NCI-H146 treated with DMSO at 0.1 percent for 48 hours (cell line): ENCODE results near the gene TMEM40.
A peak's percentile ranks its signal among the peaks of the same experiment; 100 is the strongest.
"Not testable (repeated sequence)": the region's sequence is repeated elsewhere in the genome, so short reads cannot be mapped to it uniquely, and the experiment has no call there.

Source experiments
- DNase-seq: peaks from one replicate; lab custom pipeline; 2025; ENCODE audit not compliant: unreplicated experiment; lab: John Stamatoyannopoulos, UW

Gene TMEM40

GRCh38 chr3:12719984-12720898 lies 38.8 kb downstream of the TMEM40 start:
- peak; percentile 47 for DNase-seq

DNA sequence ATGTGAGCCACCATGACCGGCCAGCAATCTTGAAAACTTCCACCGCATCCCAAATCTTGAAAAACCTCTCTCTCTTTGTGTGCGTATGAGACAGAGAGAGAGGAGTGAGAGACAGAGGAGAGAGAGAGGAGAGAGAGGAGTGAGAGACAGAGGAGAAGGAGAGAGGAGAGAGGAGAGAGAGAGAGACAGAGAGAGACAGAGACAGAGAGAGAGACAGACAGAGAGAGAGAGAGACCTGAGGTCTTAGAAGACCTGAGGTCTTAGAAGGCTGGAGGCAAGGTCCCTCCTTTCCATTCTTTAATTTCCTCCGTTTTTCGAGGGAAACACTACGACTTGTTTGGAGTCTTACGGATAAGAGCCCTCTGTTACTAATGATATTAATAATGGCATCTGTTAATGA lies 39.5 kb downstream of the TMEM40 start:
- DNase-seq, result no peak

- no peak for DNase-seq
Measured at GRCh38 chr3:12716605-12717151, 42.4 kb downstream of the TMEM40 start.

DNA sequence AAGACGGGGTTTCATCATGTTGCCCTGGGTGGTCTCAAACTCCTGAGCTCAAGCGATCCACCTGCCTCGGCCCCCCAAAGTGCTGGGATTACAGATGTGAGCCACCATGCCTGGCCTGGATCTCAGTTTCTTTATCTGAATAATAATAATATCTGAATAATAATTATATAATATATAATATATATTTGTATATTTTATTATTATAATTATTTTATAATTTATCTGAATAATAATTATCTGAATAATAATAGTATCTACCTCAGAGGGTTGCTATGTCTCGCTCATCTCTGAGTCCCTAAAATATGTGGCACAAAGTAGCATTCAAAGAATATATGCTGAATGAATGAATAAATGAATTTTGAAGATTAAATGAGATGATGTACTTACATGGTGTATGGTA lies 44.8 kb downstream of the TMEM40 start:
- DNase-seq, result no peak

- no peak for DNase-seq
Measured at GRCh38 chr3:12710062-12710461, 49.0 kb downstream of the TMEM40 start.

DNA sequence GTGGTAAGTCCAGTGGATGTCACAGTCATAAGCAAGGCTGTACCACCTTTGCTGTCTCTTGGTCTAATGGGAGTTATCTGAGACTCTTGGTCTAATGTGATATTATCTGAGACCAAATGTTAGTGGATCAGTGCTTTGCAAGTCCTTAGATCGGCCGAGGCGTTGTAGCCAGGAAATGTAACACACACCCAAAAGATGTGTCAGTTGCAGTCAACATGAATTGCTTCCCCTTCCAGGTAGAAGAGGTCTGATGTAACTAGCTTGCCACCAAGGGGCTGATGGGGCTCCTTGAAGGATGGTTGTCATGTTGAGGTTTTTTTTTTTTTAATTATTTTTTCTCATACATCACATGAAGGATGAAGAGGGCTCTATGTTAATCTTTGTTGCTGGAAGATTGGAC lies 49.7 kb downstream of the TMEM40 start:
- no peak for DNase-seq

- DNase-seq, result no peak
Measured at GRCh38 chr3:12708584-12709192, 50.4 kb downstream of the TMEM40 start.

DNA sequence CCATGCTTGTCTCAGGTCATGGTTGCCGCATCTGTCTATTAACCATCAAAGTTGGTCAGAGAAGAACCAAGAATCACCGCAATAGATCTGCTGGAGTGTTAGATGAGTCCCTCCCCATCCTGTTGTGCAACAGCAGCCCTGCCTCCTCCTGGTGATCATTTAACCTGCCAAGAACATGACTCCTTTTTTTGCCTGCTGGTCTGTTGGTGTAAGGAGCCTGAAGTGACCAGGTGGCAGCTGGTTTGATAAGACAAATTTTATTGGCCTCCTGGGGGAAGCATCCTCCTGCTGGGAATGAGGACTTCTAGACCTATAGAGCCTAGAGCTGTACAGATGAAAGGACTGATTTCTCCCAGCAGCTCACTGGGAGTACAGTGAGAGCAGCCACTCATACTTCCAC lies 51.6 kb downstream of the TMEM40 start:
- peak; percentile 29 for DNase-seq

DNA sequence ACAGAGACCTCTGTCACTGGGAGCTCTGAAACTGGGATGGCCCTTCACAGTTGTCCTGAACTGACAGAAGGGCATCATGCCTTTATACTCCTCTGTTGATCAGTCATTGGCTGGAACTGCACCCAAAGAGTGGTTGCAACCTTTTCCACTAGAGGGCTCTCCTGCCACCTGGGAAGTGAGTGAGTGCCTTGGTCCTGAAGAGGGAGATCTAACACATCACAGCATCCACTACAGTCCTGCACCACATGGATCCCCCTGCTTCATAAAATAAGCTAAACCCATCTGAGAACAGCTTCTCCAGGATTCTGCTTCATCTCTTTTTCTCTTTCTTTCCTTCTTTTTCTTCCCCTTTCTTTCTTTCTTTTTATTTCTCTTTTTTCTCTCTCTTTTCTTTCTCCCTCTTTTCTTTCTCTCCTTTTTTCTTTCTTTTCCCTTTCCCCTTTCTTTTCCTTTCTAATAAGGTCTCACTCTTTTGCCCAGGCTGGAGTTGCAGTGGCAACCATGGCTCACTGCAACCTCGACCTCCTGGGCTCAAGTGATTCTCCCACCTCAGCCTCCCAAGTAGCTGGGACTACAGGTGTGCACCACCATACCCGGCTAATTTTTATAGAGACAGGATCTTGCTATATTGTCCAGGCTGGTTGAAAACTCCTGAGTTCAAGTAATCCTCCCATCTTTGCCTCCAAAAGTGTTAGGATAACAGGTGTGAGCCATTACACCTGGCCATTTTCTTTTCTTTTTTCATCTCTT lies 52.4 kb downstream of the TMEM40 start:
- DNase-seq, result peak; percentile 16

- DNase-seq, result no peak
Measured at GRCh38 chr3:12705981-12706380, 53.1 kb downstream of the TMEM40 start.

DNA sequence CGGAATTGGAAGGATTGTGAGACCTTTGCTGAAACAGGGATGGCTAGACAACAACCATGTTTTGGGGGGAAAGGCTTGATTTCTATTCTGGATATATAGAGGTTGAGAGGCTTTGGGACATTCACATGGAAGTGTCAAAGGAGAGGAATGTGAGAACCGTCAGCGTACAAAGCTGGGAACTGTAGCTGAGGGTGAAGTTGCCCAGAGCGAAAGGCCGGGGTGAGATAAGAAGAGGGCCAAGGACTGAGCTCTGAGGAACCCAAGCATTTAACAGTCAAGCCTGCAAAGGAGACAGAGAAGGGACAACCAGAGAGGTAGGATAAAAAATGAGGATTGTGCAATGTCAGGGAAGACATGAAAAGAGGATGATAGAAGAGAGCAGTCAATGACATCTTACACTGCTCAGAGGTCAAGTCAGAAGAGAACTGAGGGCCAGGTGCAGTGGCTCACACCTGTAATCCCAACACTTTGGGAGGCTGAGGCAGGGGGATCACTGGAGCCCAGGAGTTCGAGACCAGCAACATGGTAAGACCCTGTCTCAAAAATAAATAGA lies 53.6 kb downstream of the TMEM40 start:
- DNase-seq, result no peak

GRCh38 chr3:12702501-12702900 lies 56.6 kb downstream of the TMEM40 start:
- DNase-seq, result no peak

GRCh38 chr3:12701601-12702000 lies 57.5 kb downstream of the TMEM40 start:
- not testable (repeated sequence) for DNase-seq

DNA sequence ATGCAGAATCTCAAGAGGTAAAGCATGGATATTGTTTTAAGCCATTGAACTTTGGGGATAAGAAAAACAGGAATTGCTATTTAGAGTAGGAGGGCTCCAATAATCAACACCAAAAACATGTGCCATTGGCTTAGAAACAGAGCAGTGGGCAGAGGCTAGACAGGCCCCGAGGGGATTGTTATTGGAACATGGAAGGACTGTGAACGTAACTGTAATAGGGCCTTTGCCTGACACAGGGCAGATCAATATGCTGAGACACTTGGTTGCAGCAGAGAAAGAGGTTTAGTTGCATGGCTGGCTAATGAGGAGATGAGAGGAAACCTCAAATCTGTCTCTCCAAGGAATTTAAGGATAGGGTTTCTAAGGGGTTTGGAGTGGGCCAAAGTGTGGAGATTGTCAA lies 58.3 kb downstream of the TMEM40 start:
- DNase-seq, result no peak

DNA sequence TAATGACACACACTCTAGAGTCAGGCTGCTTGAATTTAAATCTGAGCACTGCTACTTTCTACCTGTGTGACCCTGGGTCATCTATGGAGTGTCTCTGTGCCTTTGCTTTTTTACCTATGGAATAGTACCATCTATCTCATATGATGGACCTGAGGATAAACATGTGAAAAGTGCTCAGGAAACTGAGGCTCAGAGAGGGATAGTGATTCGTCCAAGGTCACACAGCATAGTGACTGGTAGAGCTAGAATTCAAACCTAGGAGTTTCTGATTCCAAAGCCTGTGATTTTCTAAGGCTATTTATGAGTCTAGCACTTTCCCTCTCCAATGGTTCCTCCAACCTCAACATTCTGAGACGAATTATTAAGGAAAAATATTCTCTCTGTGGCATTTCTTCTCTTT lies 63.1 kb downstream of the TMEM40 start:
- no peak for DNase-seq

- no peak for DNase-seq
Measured at GRCh38 chr3:12695112-12695511, 63.9 kb downstream of the TMEM40 start.

DNA sequence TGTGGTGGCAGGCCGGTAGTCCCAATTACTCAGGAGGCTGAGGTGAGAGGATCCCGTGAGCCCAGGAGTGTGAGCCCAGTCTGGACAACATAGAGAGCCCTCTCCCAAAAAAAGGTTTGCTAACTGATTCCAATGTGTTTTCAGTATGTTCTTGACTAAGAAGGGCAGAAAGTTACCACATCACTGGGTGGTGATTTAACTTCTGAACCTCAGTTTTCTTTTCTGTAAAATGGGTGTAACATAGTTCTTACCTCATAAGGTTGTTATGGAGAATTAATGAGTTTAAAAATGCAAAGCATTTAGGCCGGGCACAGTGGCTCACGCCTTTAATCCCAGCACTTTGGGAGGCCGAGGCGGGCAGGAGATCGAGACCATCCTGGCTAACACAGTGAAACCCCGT lies 66.6 kb downstream of the TMEM40 start:
- no peak for DNase-seq

DNA sequence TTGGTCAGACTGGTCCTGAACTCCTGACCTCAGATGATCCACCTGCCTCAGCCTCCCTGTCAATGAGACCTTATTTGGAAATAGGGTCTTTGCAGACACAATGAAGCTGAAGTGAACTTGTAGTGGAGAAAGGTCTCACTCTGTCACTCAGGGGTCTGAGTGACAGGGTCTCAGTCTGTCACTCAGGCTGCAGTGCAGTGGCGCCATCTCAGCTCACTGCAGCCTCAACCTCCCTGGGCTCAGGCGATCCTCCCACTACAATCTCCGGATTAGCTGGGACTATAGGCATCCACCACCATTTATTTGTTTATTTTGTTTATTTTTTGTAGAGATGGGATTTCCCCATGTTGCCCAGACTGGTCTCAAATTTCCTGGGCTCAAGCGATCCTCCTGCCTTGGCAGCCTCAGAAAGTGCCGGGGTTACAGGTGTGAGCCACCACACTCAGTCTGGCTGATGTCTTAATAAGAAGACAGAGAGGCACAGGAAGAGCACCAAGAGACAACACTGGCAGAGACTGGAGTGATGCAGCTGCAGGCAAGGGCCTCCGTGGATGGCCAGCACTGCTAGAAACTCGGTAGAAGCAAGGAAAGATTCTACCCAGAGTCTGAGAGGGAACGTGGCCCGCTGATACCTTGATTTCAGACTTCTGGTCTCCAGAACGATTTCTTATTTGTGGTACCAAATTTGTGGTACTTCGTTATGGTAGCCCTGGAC lies 68.9 kb downstream of the TMEM40 start:
- no peak for DNase-seq

- DNase-seq, result no peak
Measured at GRCh38 chr3:12687948-12688347, 71.1 kb downstream of the TMEM40 start.

- DNase-seq, result no peak
Measured at GRCh38 chr3:12686096-12686495, 73.0 kb downstream of the TMEM40 start.
